IMR-90 (cell line): Measurements from ENCODE around the gene LINGO1. TPM values are rescaled to one million over a fixed set of nuclear protein-coding genes. Genes with fewer than 3 reads are reported as not detected.

Experiments
- ATAC-seq: fragments of 200-7000 bp; cut with Tn5 transposase; 2 replicates; pipeline ENCODE4 v1.9.1; 2020; ENCODE audit warnings: low read depth, mild to moderate bottlenecking, moderate library complexity
- BruUV-seq: library from RNA; stranded (reverse); fragments of 400-500 nt; replicated peaks from 2 replicates; lab custom pipeline; 2021; lab: Mats Ljungman, UMichigan
- CTCF ChIA-PET: fragments of 300-600 bp; formaldehyde crosslinking; extraction: SDS; loops from one replicate; lab custom pipeline; 2021; ENCODE audit warnings: antibody characterized with exemption; lab: Yijun Ruan, JAX
- POLR2A ChIA-PET: fragments of 300-600 bp; sonication (Branson Sonifier 250); formaldehyde crosslinking; loops from one replicate; lab custom pipeline; 2022; ENCODE audit warnings: antibody characterized with exemption; ENCODE audit not compliant: unreplicated experiment; lab: Charles Lee
- DNase-seq: peaks from one replicate; pipeline ENCODE4 v3.0.0; 2013
- H2AFZ ChIP-seq: replicated peaks from 2 replicates; pipeline ENCODE3; 2013; ENCODE audit warnings: low read length, mild to moderate bottlenecking; ENCODE audit not compliant: poor library complexity
- H2AK5ac ChIP-seq: 2 replicates; pipeline ENCODE4 v1.6.1; 2013; ENCODE audit warnings: low read depth, low read length, inconsistent platforms
- H2AK9ac ChIP-seq: replicated peaks from 2 replicates; pipeline ENCODE3; 2013; ENCODE audit warnings: mild to moderate bottlenecking, low read depth, low read length, moderate library complexity; ENCODE audit not compliant: poor library complexity
- H2BK120ac ChIP-seq: 2 replicates; pipeline ENCODE4 v1.6.1; 2013; ENCODE audit warnings: low read depth, low read length, inconsistent platforms
- H2BK15ac ChIP-seq: 3 replicates; pipeline ENCODE4 v1.6.1; 2013; ENCODE audit warnings: low read depth, low read length, inconsistent platforms
- H2BK20ac ChIP-seq: 2 replicates; pipeline ENCODE4 v1.6.1; 2013; ENCODE audit warnings: low read depth, mild to moderate bottlenecking, inconsistent platforms, low read length, moderate library complexity
- H2BK5ac ChIP-seq: 2 replicates; pipeline ENCODE4 v1.6.1; 2013; ENCODE audit warnings: mild to moderate bottlenecking, low read depth, low read length, inconsistent platforms; ENCODE audit not compliant: poor library complexity, severe bottlenecking
- H3K14ac ChIP-seq: replicated peaks from 2 replicates; pipeline ENCODE4 v1.6.1; 2013; ENCODE audit warnings: low read depth, low read length, inconsistent platforms
- H3K18ac ChIP-seq: 2 replicates; pipeline ENCODE4 v1.6.1; 2013; ENCODE audit warnings: low read depth, low read length, control low read depth
- H3K23ac ChIP-seq: 2 replicates; pipeline ENCODE4 v1.6.1; 2013; ENCODE audit warnings: low read depth, low read length, inconsistent platforms
- H3K27ac ChIP-seq: 2 replicates; pipeline ENCODE4 v1.5.1; 2013; ENCODE audit warnings: mild to moderate bottlenecking, control low read depth, low read length; ENCODE audit not compliant: insufficient read depth
- H3K27me3 ChIP-seq: 2 replicates; pipeline ENCODE4 v1.6.1; 2013; ENCODE audit warnings: low read length; ENCODE audit not compliant: control insufficient read depth, insufficient read depth
- H3K36me3 ChIP-seq: 2 replicates; pipeline ENCODE4 v1.6.1; 2013; ENCODE audit warnings: low read length, mixed read lengths; ENCODE audit not compliant: control insufficient read depth, insufficient read depth
- H3K4ac ChIP-seq: 2 replicates; pipeline ENCODE4 v1.6.1; 2013; ENCODE audit warnings: low read depth, low read length, inconsistent platforms
- H3K4me1 ChIP-seq: 2 replicates; pipeline ENCODE4 v1.6.1; 2013; ENCODE audit warnings: low read length, mixed read lengths; ENCODE audit not compliant: control insufficient read depth, insufficient read depth
- H3K4me2 ChIP-seq: 2 replicates; pipeline ENCODE4 v1.6.1; 2013; ENCODE audit warnings: low read depth, mild to moderate bottlenecking, control low read depth, low read length, moderate library complexity
- H3K4me3 ChIP-seq: 2 replicates; pipeline ENCODE4 v1.5.1; 2013; ENCODE audit warnings: low read depth, mild to moderate bottlenecking, control low read depth, low read length, moderate library complexity; ENCODE audit not compliant: insufficient read depth
- H3K56ac ChIP-seq: 2 replicates; pipeline ENCODE4 v1.6.1; 2013; ENCODE audit warnings: low read length, inconsistent platforms; ENCODE audit not compliant: insufficient read depth; ENCODE audit errors: extremely low read depth
- H3K79me1 ChIP-seq, 2 experiments: 2 replicates each; pipeline ENCODE4 v1.6.1; 2013; ENCODE audit warnings: low read length in 2 of 2, inconsistent platforms in 1 of 2, low read depth in 1 of 2
- H3K9ac ChIP-seq: 2 replicates; pipeline ENCODE4 v1.6.1; 2013; ENCODE audit warnings: low read depth, low read length, control low read depth
- H3K9me1 ChIP-seq: 2 replicates; pipeline ENCODE4 v1.6.1; 2013; ENCODE audit warnings: low read length, inconsistent platforms; ENCODE audit not compliant: insufficient read depth
- H3K9me3 ChIP-seq: 2 replicates; pipeline ENCODE4 v1.6.1; 2013; ENCODE audit warnings: low read length; ENCODE audit not compliant: control insufficient read depth, insufficient read depth
- H4K20me1 ChIP-seq: 2 replicates; pipeline ENCODE4 v1.6.1; 2013; ENCODE audit warnings: low read length, inconsistent platforms; ENCODE audit not compliant: insufficient read depth
- H4K5ac ChIP-seq: 2 replicates; pipeline ENCODE4 v1.6.1; 2013; ENCODE audit warnings: mild to moderate bottlenecking, low read depth, low read length, control low read depth
- H4K8ac ChIP-seq, 2 experiments: 2 replicates each; pipeline ENCODE4 v1.6.1; 2013; ENCODE audit warnings: low read depth in 2 of 2, low read length in 2 of 2, control low read depth in 1 of 2, inconsistent platforms in 1 of 2
- H4K91ac ChIP-seq: 2 replicates; pipeline ENCODE4 v1.6.1; 2013; ENCODE audit warnings: low read depth, low read length, inconsistent platforms; ENCODE audit not compliant: insufficient read depth
- BHLHE40 ChIP-seq: fragments of 150-350 bp; IDR thresholded peaks from 2 replicates; pipeline ENCODE4 v1.6.1; 2016; ENCODE audit warnings: mild to moderate bottlenecking, low read depth, low read length
- CEBPB ChIP-seq: IDR thresholded peaks from 2 replicates; pipeline ENCODE4 v1.6.1; 2012; ENCODE audit warnings: low read depth, low read length, improper control_type of control experiment
- CHD1 ChIP-seq: IDR thresholded peaks from 2 replicates; pipeline ENCODE4 v1.6.1; 2012; ENCODE audit warnings: low read depth, low read length, improper control_type of control experiment
- CTCF ChIP-seq: conservative IDR thresholded peaks from 2 replicates; pipeline ENCODE4 v1.5.1; 2012; ENCODE audit warnings: mild to moderate bottlenecking, low read depth, low read length, improper control_type of control experiment
- ELK1 ChIP-seq: fragments of 150-350 bp; IDR thresholded peaks from 2 replicates; pipeline ENCODE4 v1.6.1; 2016; ENCODE audit warnings: low read depth, mild to moderate bottlenecking, low read length, moderate library complexity, borderline replicate concordance
- FOS ChIP-seq: fragments of 150-350 bp; IDR thresholded peaks from 2 replicates; pipeline ENCODE4 v1.6.1; 2016; ENCODE audit warnings: low read depth, low read length
- MAFK ChIP-seq: IDR thresholded peaks from 2 replicates; pipeline ENCODE4 v1.6.1; 2012; ENCODE audit warnings: low read depth, low read length, improper control_type of control experiment
- MAZ ChIP-seq: IDR thresholded peaks from 2 replicates; pipeline ENCODE4 v1.6.1; 2012; ENCODE audit warnings: low read depth, mild to moderate bottlenecking, low read length, improper control_type of control experiment, moderate library complexity, borderline replicate concordance
- MXI1 ChIP-seq: IDR thresholded peaks from 2 replicates; pipeline ENCODE4 v1.6.1; 2012; ENCODE audit warnings: low read depth, mild to moderate bottlenecking, low read length, moderate library complexity, borderline replicate concordance
- NFE2L2 ChIP-seq: fragments of 150-350 bp; IDR thresholded peaks from 2 replicates; pipeline ENCODE4 v1.6.1; 2016; ENCODE audit warnings: low read depth, mild to moderate bottlenecking, low read length
- POLR2A ChIP-seq: IDR thresholded peaks from 2 replicates; pipeline ENCODE4 v1.6.1; 2012; ENCODE audit warnings: mild to moderate bottlenecking, low read depth, low read length
- RAD21 ChIP-seq: IDR thresholded peaks from 2 replicates; pipeline ENCODE4 v1.6.1; 2012; ENCODE audit warnings: low read length, improper control_type of control experiment
- RCOR1 ChIP-seq: IDR thresholded peaks from 2 replicates; pipeline ENCODE4 v1.6.1; 2012; ENCODE audit warnings: mild to moderate bottlenecking, low read length, improper control_type of control experiment; ENCODE audit not compliant: insufficient replicate concordance
- RFX5 ChIP-seq: IDR thresholded peaks from 2 replicates; pipeline ENCODE4 v1.8.0; 2012; ENCODE audit warnings: low read depth, mild to moderate bottlenecking, low read length, moderate library complexity
- SMC3 ChIP-seq: fragments of 150-350 bp; IDR thresholded peaks from 2 replicates; pipeline ENCODE4 v1.6.1; 2016; ENCODE audit warnings: low read depth, mild to moderate bottlenecking, antibody characterized with exemption, low read length, moderate library complexity
- USF2 ChIP-seq: fragments of 150-350 bp; IDR thresholded peaks from 2 replicates; pipeline ENCODE4 v1.6.1; 2017; ENCODE audit warnings: mild to moderate bottlenecking, antibody characterized with exemption, low read length, low read depth
- WGBS, 2 experiments: methylation state at CpG; one replicate each; pipeline versions ENCODE4 v1.1.5 to v1.1.7; 2013; ENCODE audit warnings: missing lambda C conversion rate in 2 of 2; ENCODE audit not compliant: insufficient read length in 1 of 2; ENCODE audit errors: extremely low coverage in 2 of 2; 5-methylcytosine and 5-hydroxymethylcytosine counted together
- dilution Hi-C: fragments of 300-500 bp; cut with HindIII; formaldehyde crosslinking; loops from one replicate; pipeline ENCODE4 v1.14.3; 2018; ENCODE audit warnings: low sequenced_read_pairs; ENCODE audit not compliant: unreplicated experiment
- in situ Hi-C: fragments of 300-500 bp; cut with MboI; formaldehyde crosslinking; loops from 3 replicates; pipeline ENCODE4 v1.14.3; 2019; ENCODE audit warnings: low sequenced_read_pairs, inconsistent platforms, mixed read lengths
- intact Hi-C: fragments of 100-400 bp; cut with micrococcal nuclease; formaldehyde crosslinking; loops from 2 replicates; pipeline ENCODE4 v1.10.0; 2022
- polyA plus RNA-seq, 3 experiments: library from polyadenylated mRNA; depleted of rRNA; stranded (reverse); fragments of >200 nt; gene quantifications; 2 replicates each; pipeline ENCODE4 v1.2.3, GENCODE V29; 2012; ENCODE audit warnings: low replicate concordance in 1 of 3
- total RNA-seq: library from RNA; depleted of rRNA; stranded (reverse); fragments of >200 nt; gene quantifications from 2 replicates; pipeline ENCODE4 v1.2.3, GENCODE V29; 2012

Gene LINGO1
- total and polyA plus RNA-seq, 2 of the 4 experiments (the other 2 are of a cell fraction) = 0.05 TPM; not detected in 1

GRCh38 chr15:77639431-77639830 is 6.7 kb upstream of the LINGO1 start:
- BruUV-seq = no TSS peak
- CTCF ChIA-PET = no interaction called here

More at GRCh38 chr15:77639431-77639830, 6.7 kb upstream of the LINGO1 start:
- Histone ChIP-seq H2AK9ac (no peak overlapping the region), H3K36me3 (no peaks in the 10 kb centered on the region), H4K20me1 (no peaks in the 10 kb centered on the region), H4K91ac (no peak overlapping the region), H3K27me3 (peaks cover 73% of the 10 kb centered on the region), H3K79me1 (no peaks in the 10 kb centered on the region), H3K18ac (no peak overlapping the region), H2BK20ac (no peak overlapping the region), H2BK15ac (no peak overlapping the region), H3K9me1 (no peaks in the 10 kb centered on the region), H4K5ac (no peak overlapping the region), H2BK5ac (no peak overlapping the region), H3K56ac (no peak overlapping the region), H2AK5ac (no peak overlapping the region), H3K14ac (no peak overlapping the region), H3K9me3 (no peaks in the 10 kb centered on the region), H3K23ac (no peak overlapping the region), H3K9ac (no peak overlapping the region), H2BK120ac (no peak overlapping the region), H3K4me2 (no peak overlapping the region), H3K4me3 (no peak overlapping the region), H4K8ac (no peak overlapping the region), H2AFZ (no peak overlapping the region), H3K27ac (no peak overlapping the region), H3K4me1 (no peaks in the 10 kb centered on the region), H3K4ac (no peak overlapping the region)
- DNase-seq (no peak), ATAC-seq (no peak)
- in situ Hi-C loops = no loop called here
- WGBS, 2 experiments = 91% methylated on average over 8 of the region's 12 CpGs; no CpG with 5 or more reads in 1 of the 2 experiments
- POLR2A ChIA-PET = no interaction called here
- TF ChIP-seq MAFK (no peak), RCOR1 (no peak), MXI1 (no peak), CEBPB (no peak), RFX5 (no peak), FOS (no peak), CHD1 (no peak), CTCF (no peak), NFE2L2 (no peak), POLR2A (no peak), SMC3 (no peak), RAD21 (no peak), USF2 (no peak), BHLHE40 (no peak), ELK1 (no peak), MAZ (no peak)
- intact Hi-C loops = no loop called here
- dilution Hi-C loops = no loop called here
